OCI-LY1 (cell line): Measurements from ENCODE around the gene PDZRN3.

Experiments
- H2AFZ ChIP-seq: fragments of 200-600 bp; sonication (generic), shearing (Covaris generic); 2 replicates; pipeline ENCODE4 v1.6.0; 2014; ENCODE audit warnings: antibody characterized with exemption, mild to moderate bottlenecking, low read length
- H3F3A ChIP-seq: fragments of 200-600 bp; sonication (generic), shearing (Covaris generic); 2 replicates; pipeline ENCODE4 v1.6.0; 2014; ENCODE audit warnings: mild to moderate bottlenecking, antibody characterized with exemption, low read length, moderate library complexity; ENCODE audit not compliant: insufficient read depth
- H3K27ac ChIP-seq: fragments of 200-600 bp; sonication (generic); 2 replicates; pipeline ENCODE4 v1.5.1; 2014; ENCODE audit warnings: low read length, mixed run types, mild to moderate bottlenecking, low read depth; ENCODE audit not compliant: poor library complexity, severe bottlenecking
- H3K27me3 ChIP-seq: fragments of 200-600 bp; sonication (generic); 2 replicates; pipeline ENCODE4 v1.6.0; 2014; ENCODE audit warnings: antibody characterized with exemption, mild to moderate bottlenecking, low read length, moderate library complexity; ENCODE audit not compliant: insufficient read depth
- H3K36me3 ChIP-seq: fragments of 200-600 bp; sonication (generic); 2 replicates; pipeline ENCODE4 v1.6.1; 2014; ENCODE audit warnings: mild to moderate bottlenecking, antibody characterized with exemption, low read length, moderate library complexity, mixed read lengths; ENCODE audit not compliant: insufficient read depth
- H3K4me1 ChIP-seq: fragments of 200-600 bp; sonication (generic); 2 replicates; pipeline ENCODE4 v1.5.1; 2014; ENCODE audit warnings: mild to moderate bottlenecking, low read length, moderate library complexity; ENCODE audit not compliant: insufficient read depth, severe bottlenecking
- H3K4me2 ChIP-seq: fragments of 200-600 bp; sonication (generic), shearing (Covaris generic); 2 replicates; pipeline ENCODE4 v1.6.1; 2014; ENCODE audit warnings: low read length
- H3K4me3 ChIP-seq: fragments of 200-600 bp; sonication (generic); 2 replicates; pipeline ENCODE4 v1.5.1; 2014; ENCODE audit warnings: low read length, low read depth, mild to moderate bottlenecking, mixed read lengths; ENCODE audit not compliant: poor library complexity, severe bottlenecking
- H3K79me2 ChIP-seq: fragments of 200-600 bp; shearing (Covaris generic); 2 replicates; pipeline ENCODE4 v1.6.1; 2016; ENCODE audit warnings: mixed run types, low read length, mixed read lengths; ENCODE audit not compliant: insufficient read depth
- H3K9ac ChIP-seq: fragments of 200-600 bp; sonication (generic), shearing (Covaris generic); 2 replicates; pipeline ENCODE4 v1.6.1; 2014; ENCODE audit warnings: mild to moderate bottlenecking, low read length, mixed read lengths
- H3K9me2 ChIP-seq: fragments of 200-600 bp; sonication (generic), shearing (Covaris generic); 2 replicates; pipeline ENCODE4 v1.6.1; 2014; ENCODE audit warnings: low read depth, mild to moderate bottlenecking, low read length, mixed read lengths
- H3K9me3 ChIP-seq: fragments of 200-600 bp; shearing (Covaris generic); 2 replicates; pipeline ENCODE4 v1.6.1; 2014; ENCODE audit warnings: low read length, mixed read lengths
- H4K20me1 ChIP-seq: fragments of 200-600 bp; sonication (generic), shearing (Covaris generic); 2 replicates; pipeline ENCODE4 v1.6.0; 2016; ENCODE audit warnings: mild to moderate bottlenecking, low read length; ENCODE audit not compliant: insufficient read depth
- CTCF ChIP-seq: fragments of 200-600 bp; sonication (generic), shearing (Covaris generic); IDR thresholded peaks from 2 replicates; pipeline ENCODE4 v1.5.1; 2017; ENCODE audit warnings: mild to moderate bottlenecking, antibody characterized with exemption, low read length, moderate library complexity, mixed read lengths
- EZH2 ChIP-seq: fragments of 200-600 bp; sonication (generic), shearing (Covaris generic); IDR thresholded peaks from 2 replicates; pipeline ENCODE4 v1.8.0; 2017; ENCODE audit warnings: borderline replicate concordance, mixed run types, mild to moderate bottlenecking, antibody characterized with exemption, low read length, moderate library complexity, mixed read lengths

Gene PDZRN3

GRCh38 chr3:73652896-73653295 is 28.2 kb upstream of the PDZRN3 start:
- Histone ChIP-seq H3K9me3 (no peaks in the 10 kb centered on the region), H3K4me2 (no peak overlapping the region)

GRCh38 chr3:73637042-73637441 is 12.3 kb upstream of the PDZRN3 start:
- H3K27me3 ChIP-seq: no peaks in the 10 kb centered on the region; the same call in none of the 2 replicates
- H3K9me2 ChIP-seq: no peaks in the 10 kb centered on the region
- H3K9ac ChIP-seq: no peak overlapping the region
- no peak overlapping the region for H3K4me2 ChIP-seq
- H3K9me3 ChIP-seq: no peaks in the 10 kb centered on the region
- H2AFZ ChIP-seq: no peak overlapping the region
- H4K20me1 ChIP-seq: no peaks in the 10 kb centered on the region
- H3K36me3 ChIP-seq: no peaks in the 10 kb centered on the region
- no peaks in the 10 kb centered on the region for H3F3A ChIP-seq
- no peak overlapping the region for H3K4me3 ChIP-seq
- no peak overlapping the region for H3K27ac ChIP-seq
- H3K79me2 ChIP-seq: no peaks in the 10 kb centered on the region
- H3K4me1 ChIP-seq: no peaks in the 10 kb centered on the region
- TF ChIP-seq CTCF: no peak
- TF ChIP-seq EZH2: no peak

More at GRCh38 chr3:73652896-73653295, 28.2 kb upstream of the PDZRN3 start:
- H3F3A ChIP-seq: no peaks in the 10 kb centered on the region
- H3K4me1 ChIP-seq: no peaks in the 10 kb centered on the region
- H3K9me2 ChIP-seq: no peaks in the 10 kb centered on the region
- no peaks in the 10 kb centered on the region for H3K36me3 ChIP-seq
- H3K4me3 ChIP-seq: no peak overlapping the region
- TF ChIP-seq CTCF (no peak), EZH2 (no peak)
- H3K27ac ChIP-seq: no peak overlapping the region
- no peaks in the 10 kb centered on the region for H3K79me2 ChIP-seq
- H3K9ac ChIP-seq: no peak overlapping the region
- H4K20me1 ChIP-seq: no peaks in the 10 kb centered on the region
- H3K27me3 ChIP-seq: no peaks in the 10 kb centered on the region
- no peak overlapping the region for H2AFZ ChIP-seq

- no peaks in the 10 kb centered on the region; the same call in 1 of the 2 replicates for H3K27me3 ChIP-seq
Observed at GRCh38 chr3:73635254-73635653, 10.5 kb upstream of the PDZRN3 start.

More at GRCh38 chr3:73635254-73635653, 10.5 kb upstream of the PDZRN3 start:
- Histone ChIP-seq H2AFZ (no peak overlapping the region), H3K36me3 (no peaks in the 10 kb centered on the region), H3F3A (no peaks in the 10 kb centered on the region), H3K79me2 (no peaks in the 10 kb centered on the region), H3K27ac (no peak overlapping the region), H3K9ac (no peak overlapping the region), H3K9me3 (no peaks in the 10 kb centered on the region), H4K20me1 (no peaks in the 10 kb centered on the region), H3K4me3 (no peak overlapping the region), H3K4me1 (no peaks in the 10 kb centered on the region), H3K4me2 (no peak overlapping the region), H3K9me2 (no peaks in the 10 kb centered on the region)
- TF ChIP-seq CTCF: no peak
- TF ChIP-seq EZH2: no peak
